G401 (cell line): ENCODE data around the gene DCAKD. TPM values are rescaled to one million over a fixed set of nuclear protein-coding genes. Genes with fewer than 3 reads are reported as not detected.

Experiments
- DNase-seq: peaks from one replicate; pipeline ENCODE4 v3.0.0-alpha.2; 2015; ENCODE audit warnings: low spot score
- in situ Hi-C: cut with HindIII; loops from 2 replicates; pipeline ENCODE4 v1.10.0; 2016; ENCODE audit warnings: low sequenced_read_pairs, mixed read lengths
- total RNA-seq: library from RNA; depleted of rRNA; stranded (reverse); fragments of >200 nt; shearing (Covaris generic); gene quantifications from 2 replicates; pipeline ENCODE4 v1.2.3, GENCODE V29; 2014

DCAKD gene
- total RNA-seq, 1 experiment from 2014 or later = 80.9 TPM

DNA sequence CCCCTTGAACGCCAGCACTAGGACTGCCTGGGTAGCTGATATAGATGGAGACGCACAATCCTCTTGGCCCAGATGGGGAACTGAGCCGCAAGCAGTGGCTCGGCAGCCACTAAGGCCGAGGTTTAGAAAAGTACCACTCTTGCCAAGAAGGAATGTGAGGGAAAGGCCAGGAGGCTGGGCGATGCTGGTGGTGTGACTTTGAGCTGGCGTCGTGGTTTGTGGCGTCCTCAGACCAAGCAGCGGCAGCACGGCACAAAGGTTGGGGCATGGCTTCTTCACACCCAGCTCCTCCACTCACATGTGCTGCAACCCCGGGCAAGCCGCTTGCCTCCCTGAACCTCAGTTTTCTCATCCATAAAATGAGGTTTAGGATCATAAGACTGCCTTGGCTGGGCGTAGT, 15.6 kb downstream of the DCAKD start:
- in situ Hi-C loops = no loop called here
- DNase-seq = no peak

DNA sequence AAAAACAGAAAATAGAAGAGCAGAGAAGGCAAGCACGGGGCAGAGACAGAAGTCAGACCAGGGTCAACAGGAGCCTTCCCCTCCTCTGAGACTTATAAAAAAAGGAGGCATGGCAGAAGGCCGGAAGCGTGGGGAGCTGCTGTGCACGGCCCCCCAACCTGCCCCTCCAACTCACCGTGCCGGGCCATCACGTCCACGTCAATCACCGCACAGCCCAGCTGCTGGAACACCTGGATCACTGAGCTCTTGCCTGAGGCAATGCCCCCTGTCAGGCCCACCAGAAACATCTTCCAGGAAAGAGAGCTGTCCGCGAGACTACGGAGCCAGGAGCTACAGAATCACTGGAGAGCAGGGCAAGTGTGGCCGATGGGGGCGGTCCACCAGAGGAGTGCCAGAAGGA, 16.8 kb downstream of the DCAKD start:
- DNase-seq = no peak
- in situ Hi-C loops = no loop called here

DNA sequence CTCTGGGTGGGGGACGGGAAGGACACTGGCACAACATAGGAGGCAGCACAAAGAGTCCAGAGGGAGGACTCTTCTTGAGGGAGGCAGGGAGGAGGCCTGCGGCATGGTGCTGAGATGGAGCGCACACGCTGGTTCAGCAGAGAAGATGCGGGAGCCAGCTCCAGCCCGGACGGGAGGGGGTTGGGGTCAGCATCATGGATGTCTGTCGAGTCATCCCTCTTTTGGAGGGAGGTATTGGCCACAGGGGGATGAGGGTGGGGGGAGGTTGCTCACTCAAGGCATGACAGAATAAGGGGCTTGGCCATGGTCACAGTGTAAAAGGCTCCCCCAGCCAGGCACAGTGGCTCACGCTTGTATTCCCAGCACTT, 19.3 kb downstream of the DCAKD start:
- in situ Hi-C loops = no loop called here
- DNase-seq = no peak

DNA sequence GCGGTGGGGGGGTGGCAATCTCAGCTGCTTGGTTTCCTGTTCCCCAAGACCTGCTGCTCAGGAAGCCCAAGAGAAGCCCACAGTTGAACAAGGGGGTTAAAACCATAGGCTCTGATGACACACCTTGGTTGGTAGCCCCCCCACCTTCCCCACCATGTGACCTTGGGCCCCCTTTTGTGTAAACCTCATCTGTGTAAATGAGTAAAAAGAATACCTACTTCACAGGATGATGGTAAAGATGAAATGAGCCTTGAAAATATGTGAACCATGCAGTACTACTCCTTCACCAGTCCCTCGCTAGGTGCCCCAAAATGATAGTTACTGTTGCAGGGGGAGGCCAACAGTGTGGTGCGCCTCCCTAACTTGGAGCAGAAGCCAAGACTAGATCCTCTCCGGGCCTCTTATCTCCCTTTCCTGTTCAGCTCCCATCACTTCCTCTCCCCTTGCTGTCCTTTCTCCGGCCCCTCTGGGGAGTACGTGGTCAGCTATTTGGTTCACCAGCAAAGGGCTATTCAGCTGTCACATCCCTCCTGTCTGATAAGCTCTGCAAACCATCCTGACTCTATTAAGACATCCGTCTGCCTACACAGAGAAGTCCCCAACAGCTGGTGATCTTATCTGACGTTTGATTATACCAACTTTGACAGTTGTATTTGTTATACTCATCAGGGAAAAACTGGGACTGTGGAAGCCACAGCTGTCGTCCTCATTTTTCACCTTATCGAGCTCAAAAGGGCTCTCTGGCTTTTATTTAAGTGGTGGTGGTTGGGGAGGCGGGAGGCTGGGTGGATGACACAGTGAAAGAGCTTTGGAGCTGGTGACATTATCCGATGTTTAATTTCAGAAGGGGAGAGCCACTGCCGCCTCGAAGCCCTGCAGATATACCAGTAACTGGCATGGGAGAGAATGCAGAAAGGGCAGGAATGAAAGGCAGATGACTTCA, 19.9 kb downstream of the DCAKD start:
- DNase-seq = no peak
- in situ Hi-C loops = no loop called here

DNA sequence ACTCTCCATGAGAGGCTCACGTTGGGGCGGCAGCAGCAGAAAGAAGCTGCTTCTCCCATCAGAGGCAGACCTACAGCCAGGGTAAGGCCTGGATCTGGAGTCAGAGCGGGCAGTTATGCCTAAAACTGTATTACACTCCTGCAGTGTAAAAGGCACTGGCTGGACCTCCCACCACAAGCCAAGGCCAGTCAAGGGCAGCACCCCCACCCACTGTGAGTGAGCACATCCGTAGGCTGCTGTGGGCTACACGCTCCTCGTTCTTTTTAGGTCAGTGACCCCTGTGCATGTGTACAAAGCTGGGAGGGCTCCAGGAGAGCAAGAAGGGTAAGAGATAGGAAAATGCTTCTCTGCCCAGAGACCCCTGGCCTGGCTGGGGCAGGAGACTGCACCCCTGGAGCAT, 20.7 kb downstream of the DCAKD start:
- DNase-seq = no peak
- in situ Hi-C loops = no loop called here

DNA sequence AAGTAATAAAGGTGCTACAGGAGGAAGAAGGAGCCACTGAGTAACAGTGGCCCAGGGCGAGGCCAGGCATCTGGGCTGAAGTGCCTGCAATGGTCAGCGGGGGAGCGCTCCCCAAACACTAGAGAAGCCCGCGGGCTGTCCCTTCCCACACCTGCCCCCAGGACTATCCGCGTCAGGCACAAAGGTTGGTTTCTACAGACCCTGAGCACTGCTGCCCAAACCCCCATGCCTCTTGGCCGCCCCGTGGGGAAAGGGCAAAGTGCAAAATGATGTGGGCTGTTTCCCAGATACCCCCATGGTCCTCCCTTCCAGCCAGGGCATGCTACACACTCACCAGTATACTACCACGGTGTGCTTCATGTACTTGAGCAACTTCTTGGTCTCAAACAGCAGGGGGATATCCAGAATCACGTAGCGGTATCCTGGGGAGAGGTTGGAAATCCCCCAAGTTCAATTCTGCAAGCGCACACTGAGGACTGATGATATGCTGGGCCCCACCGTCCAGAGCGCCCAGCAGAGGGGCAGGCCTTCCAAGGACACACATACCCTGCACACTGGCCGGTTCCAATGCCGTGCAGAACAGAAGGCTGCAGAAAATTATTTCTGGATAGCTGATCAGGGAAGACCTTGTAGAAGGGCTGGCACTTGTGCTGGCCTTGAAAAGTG, 21.5 kb downstream of the DCAKD start:
- DNase-seq = no peak
- in situ Hi-C loops = no loop called here

DNA sequence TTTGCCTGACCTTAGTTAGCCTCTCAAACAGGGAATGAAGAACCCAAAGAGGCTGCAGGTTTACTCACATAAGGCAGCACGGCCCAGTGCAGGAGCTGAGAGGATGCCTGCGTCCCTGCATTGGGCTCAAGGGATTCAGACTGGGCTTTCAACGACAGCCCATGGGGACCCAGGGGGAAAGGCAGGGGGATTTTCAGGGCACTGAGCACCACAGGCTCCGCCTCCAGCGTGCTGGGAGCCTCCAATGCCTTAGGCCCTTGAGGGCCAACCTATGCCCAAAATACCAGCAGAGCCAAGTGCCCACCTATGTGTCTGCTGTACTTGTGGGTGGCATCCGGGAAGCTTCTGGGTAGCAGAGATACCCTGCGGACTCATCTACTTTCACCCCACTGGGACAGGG, 22.3 kb downstream of the DCAKD start:
- in situ Hi-C loops = no loop called here

DNA sequence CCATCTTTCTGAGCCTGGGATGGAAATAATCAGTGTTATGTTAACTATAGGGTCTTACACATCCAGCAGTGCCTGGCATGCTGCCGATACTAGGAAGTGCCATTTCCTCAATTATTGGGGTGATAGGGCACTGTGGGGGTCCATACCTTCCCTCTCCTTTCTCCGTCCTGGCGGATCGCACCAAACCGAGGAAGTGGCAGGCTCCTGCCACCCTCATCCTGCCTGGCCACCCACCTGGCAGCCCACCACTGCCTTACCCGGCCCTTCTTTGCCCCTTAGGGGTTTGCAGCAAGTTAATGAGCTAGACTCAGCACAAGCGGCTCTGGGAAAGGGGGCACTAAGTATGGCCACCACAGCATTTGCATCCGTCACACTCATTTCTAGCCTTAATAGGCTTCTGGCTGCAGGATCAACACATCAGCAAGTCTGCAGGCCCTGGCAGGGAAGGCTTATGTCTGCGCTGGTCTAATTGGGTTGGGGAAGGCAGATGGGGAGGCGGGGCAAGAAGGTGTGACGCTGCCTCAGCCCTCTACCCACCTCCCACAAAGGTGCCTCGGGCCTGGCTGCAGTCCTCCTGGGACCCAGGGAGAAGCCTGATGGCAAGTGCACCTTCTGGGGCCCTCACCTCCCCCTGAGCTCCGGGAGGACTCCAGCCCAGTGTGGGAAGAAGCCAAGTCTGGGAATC, 28.6 kb downstream of the DCAKD start:
- peak; percentile 78 for DNase-seq
- in situ Hi-C loops = no loop called here

More for the DNA sequence above, 22.3 kb downstream of the DCAKD start:
- no peak for DNase-seq

DNA sequence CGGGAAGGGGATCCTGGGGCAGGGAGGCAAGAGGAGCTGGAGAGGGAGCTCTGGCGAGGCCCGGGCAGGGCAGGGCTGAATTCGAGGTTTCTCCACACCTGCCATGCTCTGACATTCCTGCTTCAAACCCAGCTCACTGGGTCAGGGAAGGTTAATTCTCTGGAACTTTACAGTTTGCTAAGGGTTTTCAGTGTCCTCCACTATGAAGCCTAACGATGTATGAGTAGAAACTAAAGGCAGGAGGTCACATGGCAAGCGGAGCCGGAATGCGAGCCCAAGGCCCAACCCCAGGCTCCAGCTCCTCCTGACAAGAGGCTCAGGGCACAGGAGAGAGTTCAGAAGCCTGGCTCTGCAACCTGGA, 29.2 kb downstream of the DCAKD start:
- in situ Hi-C loops = no loop called here
- no peak for DNase-seq

DNA sequence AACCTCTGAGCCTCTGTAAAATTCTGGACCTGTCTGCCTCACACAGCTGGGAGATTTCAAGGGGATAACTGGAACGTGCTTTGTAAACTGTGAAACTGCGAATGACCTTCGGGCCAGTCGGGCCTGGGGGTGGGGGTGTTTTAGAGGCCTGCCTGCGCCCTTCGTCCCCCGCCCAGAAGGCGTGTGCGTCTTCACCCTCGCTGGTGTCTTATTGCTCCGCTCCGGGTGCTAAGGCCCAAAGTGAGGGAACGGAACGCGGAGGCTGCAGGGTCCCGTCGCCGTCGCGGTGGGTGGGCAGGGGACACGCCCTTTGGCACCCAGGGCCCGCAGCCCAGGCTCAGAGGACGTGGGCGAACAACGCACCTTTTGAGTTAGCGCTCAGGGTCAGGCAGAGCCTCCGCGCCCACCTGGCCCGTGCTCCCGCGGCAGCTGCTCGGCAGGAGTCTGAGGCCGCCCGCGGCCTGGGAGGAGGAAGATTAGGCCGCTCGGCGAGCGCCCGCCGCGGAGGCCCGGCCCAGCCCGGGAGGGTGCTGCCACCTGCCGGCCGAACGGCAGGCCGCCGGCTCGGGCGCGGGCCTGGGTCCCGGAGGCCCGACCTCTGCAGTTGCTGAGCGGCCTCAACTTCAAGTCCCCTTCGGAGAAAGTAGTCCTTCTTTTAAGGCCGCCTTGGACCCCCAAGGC, 29.7 kb downstream of the DCAKD start:
- no peak for DNase-seq
- in situ Hi-C loops = no loop called here

DNA sequence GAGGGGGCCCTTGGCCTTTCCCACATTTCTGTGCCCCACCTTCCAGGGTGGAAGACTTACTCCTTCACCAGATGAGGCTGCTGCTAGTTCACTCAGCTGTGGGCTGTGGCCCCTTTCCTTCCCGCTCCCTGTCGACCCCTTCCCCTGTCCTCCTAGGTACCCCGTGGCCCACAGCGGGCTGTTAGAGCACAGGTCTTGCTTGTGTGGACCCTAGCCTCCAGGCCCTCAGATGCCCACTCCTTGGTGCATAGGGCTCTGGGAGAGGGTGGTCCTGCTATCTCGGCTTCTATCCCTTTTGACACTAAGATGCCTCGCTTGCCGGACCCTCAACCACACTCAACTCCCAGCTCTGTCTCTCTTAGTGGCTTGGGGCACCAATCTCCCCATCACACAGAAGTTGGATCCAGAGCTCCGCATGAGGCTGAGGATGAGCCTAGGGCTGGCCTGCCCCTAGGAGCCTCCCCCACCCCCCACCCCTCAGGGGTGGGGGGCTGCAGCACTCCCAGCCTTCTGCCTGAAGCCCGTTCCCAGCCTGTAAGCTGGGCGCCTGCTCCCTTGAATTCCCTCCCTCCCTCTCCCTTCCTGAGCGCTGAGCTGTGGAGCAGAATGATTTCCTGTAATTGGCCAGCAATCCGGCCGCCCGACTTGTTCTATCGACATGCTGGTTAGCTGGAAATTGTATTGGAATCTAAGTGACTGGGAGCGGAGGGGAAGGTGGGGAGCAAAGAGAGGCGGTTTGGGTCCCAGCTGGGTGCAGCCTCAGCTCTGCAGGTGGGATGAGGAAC, 30.9 kb downstream of the DCAKD start:
- peak; percentile 69 for DNase-seq
- in situ Hi-C loops = no loop called here

DNA sequence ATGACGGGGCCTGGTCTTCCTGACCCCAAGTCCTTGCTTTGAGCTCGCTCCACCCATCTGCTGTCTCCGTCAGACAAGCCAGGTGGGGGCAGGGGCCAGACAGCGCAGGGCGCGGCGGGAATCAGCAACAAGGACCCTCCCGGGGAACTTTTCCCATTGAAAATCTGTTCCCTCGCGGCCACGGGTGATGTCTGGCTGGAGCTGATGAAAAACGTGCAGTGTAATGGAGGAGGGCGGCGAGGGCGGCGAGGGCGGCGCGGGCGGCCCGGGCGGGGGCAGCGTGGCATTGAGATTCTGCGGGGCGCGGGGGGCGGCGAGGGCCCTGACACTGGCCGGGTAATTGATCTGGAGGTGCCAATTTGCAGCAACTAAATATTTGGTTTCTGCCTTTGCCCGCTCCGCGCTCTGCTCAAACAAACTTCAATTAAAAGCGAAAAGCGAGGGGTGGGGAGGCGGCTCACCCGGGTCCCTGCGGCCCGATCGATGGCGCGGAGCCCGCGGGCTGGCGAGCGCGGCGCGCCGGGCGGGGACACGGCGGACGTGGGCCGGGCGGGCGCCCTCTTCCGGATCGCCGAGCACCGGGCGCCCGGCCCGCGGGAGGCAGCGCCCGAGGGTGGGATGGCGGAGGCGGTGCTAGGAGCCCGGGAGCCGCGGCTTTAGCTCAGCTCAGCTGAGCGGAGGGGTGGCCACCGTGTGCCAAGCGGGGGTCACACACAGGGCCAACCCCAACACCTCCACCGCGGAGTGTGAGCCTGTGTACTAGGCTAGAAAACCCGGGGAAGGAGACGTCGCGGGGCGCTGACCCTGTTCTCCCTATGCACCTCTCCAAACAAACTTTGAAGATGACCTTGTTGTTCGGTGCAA, 32.4 kb downstream of the DCAKD start:
- no peak for DNase-seq
- in situ Hi-C loops = no loop called here

DNA sequence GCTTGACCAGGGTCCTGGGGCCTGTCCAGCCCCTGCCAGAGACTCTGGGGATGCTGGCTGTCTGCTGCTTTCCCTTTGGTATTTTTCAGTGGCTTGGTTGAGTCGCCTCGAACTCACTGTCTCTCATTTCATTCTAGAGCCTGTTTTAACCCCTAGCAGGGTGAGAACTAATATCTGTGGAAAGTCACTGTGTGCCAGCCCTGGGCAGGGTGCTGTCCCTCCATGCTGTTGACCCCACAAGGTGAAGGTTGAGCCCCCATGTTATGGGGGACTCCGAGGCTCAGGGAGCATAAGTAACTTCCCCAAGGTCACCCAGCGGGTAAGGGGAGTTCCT, 33.0 kb downstream of the DCAKD start:
- DNase-seq = no peak
- in situ Hi-C loops = no loop called here

DNA sequence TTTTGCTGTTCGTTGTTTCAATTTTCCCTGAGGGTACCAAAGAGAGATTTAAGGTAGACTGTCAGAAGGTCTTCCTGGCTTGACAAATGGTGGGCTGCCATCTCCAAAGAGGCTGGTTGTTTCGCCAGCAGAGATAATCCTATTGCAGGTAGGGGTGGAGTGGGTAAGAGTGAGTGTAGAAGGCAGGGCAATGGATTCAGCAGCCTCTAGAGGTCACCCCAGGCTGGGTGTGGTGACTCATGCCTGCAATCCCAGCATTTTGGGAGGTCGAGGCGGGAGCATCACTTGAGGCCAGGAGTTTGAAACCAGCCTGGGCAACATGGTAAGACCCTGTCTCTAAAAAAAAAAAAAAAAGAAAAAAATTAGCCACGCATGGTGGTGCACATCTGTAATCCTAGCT, 34.6 kb downstream of the DCAKD start:
- in situ Hi-C loops = no loop called here

DNA sequence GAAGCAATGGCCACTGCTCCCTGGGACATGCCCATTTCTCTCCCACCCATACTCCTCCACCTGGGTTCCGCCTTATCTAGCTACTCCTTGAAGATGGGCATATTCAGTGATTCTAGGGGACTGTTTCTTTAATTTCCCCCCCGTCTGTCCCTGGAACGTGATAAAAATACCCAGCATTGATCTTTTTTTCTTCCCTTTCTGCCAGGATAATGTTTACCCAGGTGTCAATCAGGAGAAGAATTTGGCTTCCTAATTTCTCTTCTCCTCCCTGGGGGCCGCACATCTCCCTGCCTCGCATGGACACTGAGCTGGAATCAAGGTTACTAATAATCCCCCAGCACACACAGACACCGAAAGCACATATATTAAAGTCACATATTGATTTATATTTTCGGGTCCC, 35.2 kb downstream of the DCAKD start:
- no peak for DNase-seq
- in situ Hi-C loops = no loop called here

More for the DNA sequence above, 34.6 kb downstream of the DCAKD start:
- no peak for DNase-seq

DNA sequence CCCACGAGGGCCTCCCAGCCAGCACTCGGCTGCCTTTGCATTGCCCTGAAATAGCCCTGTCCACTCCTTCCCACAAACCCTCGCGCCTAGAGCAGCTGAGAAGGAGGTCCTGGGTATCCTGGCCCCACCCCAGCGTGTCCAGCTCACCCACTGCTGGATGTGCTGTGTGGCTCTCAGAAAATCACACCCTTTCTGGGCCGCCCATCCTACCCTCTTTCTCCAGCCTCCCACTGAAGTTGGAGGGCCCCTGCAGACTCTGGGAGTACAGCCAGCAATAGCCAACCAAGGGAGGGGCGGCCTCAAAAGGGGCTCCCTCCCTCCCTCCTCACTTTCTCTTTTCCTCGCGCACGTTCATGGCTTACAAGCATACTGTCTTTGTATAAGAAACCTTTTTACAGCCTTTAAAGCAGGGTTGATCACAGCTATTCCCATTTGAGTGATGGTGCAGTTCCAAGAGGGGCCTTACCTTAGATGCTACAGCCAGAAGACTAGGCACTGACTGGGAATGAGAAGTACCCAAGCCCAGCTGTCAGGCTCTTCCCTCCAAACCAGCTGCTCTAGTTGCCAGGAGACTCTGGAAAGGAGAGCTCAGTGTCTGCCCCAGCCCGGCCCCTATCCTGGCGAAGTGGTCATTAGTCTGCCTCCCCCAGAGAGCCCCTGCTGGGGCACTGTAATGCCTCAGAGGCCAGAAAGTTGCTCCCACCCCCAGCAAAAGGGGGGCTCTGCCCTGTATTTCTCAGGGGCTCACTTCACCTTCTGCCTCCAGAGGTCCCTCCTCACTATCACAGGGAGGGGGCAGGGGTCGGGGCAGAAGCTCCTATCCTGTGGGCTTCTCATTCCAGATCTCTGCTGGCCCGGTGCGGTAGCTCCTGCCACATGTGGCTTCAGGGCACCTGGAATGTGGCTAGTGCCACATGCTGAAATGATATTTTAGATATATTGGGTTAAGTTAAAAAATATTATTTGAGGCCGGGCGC, 38.1 kb downstream of the DCAKD start:
- no peak for DNase-seq
- in situ Hi-C loops = no loop called here

DNA sequence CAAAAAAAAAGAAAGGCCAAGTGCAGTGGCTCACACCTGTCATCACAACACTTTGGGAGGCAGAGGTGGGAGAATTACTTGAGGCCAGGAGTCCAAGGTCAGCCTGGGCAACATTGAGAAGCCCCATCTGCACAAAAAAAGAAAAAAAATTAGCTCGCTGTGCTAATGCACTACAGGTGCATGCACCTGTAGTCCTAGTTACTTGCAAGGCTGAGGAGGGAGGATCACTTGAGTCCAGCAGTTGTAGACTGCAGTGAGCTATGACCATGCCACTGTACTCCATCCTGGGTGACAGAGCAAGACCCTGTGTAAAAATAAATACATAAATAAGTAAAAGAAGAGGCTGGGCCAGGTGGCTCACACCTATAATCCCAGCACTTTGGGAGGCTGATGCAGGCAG, 39.7 kb downstream of the DCAKD start:
- DNase-seq = no peak
- in situ Hi-C loops = no loop called here
